ENCODE measurements around the gene OTOP2. TPM values are rescaled to one million over a fixed set of nuclear protein-coding genes. Genes with fewer than 3 reads are reported as not detected.

The OTOP2 gene
- total and polyA plus RNA-seq, 4 donors: 0.25 TPM; not detected in 3

- H3K4me3 ChIP-seq (ENCODE audit: low read length in 2 of 2): no peak overlapping the region
- ATAC-seq (ENCODE audit: low FRiP score): no peak
- H3K36me3 ChIP-seq (ENCODE audit: control insufficient read depth in 1 of 2, insufficient read depth in 2 of 2, low read length in 1 of 2): no peaks in the 10 kb centered on the region
- no peak for DNase-seq
- 67% methylated on average over 20 of the region's 20 CpGs for WGBS, 2 donors
- H3K4me1 ChIP-seq (ENCODE audit: control insufficient read depth in 1 of 2, insufficient read depth in 2 of 2, low read length in 2 of 2): no peaks in the 10 kb centered on the region
- H3K27ac ChIP-seq (ENCODE audit: low read depth in 1 of 2, low read length in 2 of 2): no peak overlapping the region
- intact Hi-C loops (cut with DNase I): no loop called here
- no peaks in the 10 kb centered on the region for H3K27me3 ChIP-seq (ENCODE audit: control insufficient read depth in 1 of 2, insufficient read depth in 2 of 2, low read length in 1 of 2)
- H3K9me3 ChIP-seq (ENCODE audit: control insufficient read depth, low read length): no peaks in the 10 kb centered on the region
Measured at GRCh38 chr17:74882517-74883240, 41.4 kb upstream of the OTOP2 start.

- H3K27me3 ChIP-seq (ENCODE audit: control insufficient read depth in 1 of 2, insufficient read depth in 2 of 2, low read length in 1 of 2): no peaks in the 10 kb centered on the region
- DNase-seq: no peak
- H3K36me3 ChIP-seq (ENCODE audit: control insufficient read depth in 1 of 2, insufficient read depth in 2 of 2, low read length in 1 of 2): no peaks in the 10 kb centered on the region
- H3K27ac ChIP-seq (ENCODE audit: low read depth in 1 of 2, low read length in 2 of 2): no peak overlapping the region
- intact Hi-C loops (cut with DNase I): no loop called here
- no peak for ATAC-seq (ENCODE audit: low FRiP score)
- no peak overlapping the region for H3K4me3 ChIP-seq (ENCODE audit: low read length in 2 of 2)
- no peaks in the 10 kb centered on the region for H3K9me3 ChIP-seq (ENCODE audit: control insufficient read depth, low read length)
- H3K4me1 ChIP-seq (ENCODE audit: control insufficient read depth in 1 of 2, insufficient read depth in 2 of 2, low read length in 2 of 2): no peaks in the 10 kb centered on the region
- WGBS, 2 donors: 64 to 68% methylated on average over 15 of the region's 15 CpGs
Measured at GRCh38 chr17:74883241-74883745, 40.8 kb upstream of the OTOP2 start.

- DNase-seq (no peak), ATAC-seq (ENCODE audit: low FRiP score) (no peak)
- WGBS, 2 donors: 53% methylated on average over 13 of the region's 13 CpGs
- no peaks in the 10 kb centered on the region for H3K4me1 ChIP-seq (ENCODE audit: control insufficient read depth in 1 of 2, insufficient read depth in 2 of 2, low read length in 2 of 2)
- H3K27me3 ChIP-seq (ENCODE audit: control insufficient read depth in 1 of 2, insufficient read depth in 2 of 2, low read length in 1 of 2): no peaks in the 10 kb centered on the region
- H3K9me3 ChIP-seq (ENCODE audit: control insufficient read depth, low read length): no peaks in the 10 kb centered on the region
- H3K4me3 ChIP-seq (ENCODE audit: low read length in 2 of 2): no peak overlapping the region
- H3K27ac ChIP-seq (ENCODE audit: low read depth in 1 of 2, low read length in 2 of 2): no peak overlapping the region
- intact Hi-C loops (cut with DNase I): no loop called here
- no peaks in the 10 kb centered on the region for H3K36me3 ChIP-seq (ENCODE audit: control insufficient read depth in 1 of 2, insufficient read depth in 2 of 2, low read length in 1 of 2)
Measured at GRCh38 chr17:74888469-74888868, 35.6 kb upstream of the OTOP2 start.

GRCh38 chr17:74890554-74890953 is 33.5 kb upstream of the OTOP2 start:
- no peaks in the 10 kb centered on the region for H3K36me3 ChIP-seq (ENCODE audit: control insufficient read depth in 1 of 2, insufficient read depth in 2 of 2, low read length in 1 of 2)
- H3K9me3 ChIP-seq (ENCODE audit: control insufficient read depth, low read length): no peaks in the 10 kb centered on the region
- no peaks in the 10 kb centered on the region for H3K4me1 ChIP-seq (ENCODE audit: control insufficient read depth in 1 of 2, insufficient read depth in 2 of 2, low read length in 2 of 2)
- 92% methylated on average over 7 of the region's 7 CpGs for WGBS, 2 donors
- H3K4me3 ChIP-seq (ENCODE audit: low read length in 2 of 2): no peak overlapping the region
- intact Hi-C loops (cut with DNase I): no loop called here
- no peak overlapping the region for H3K27ac ChIP-seq (ENCODE audit: low read depth in 1 of 2, low read length in 2 of 2)
- ATAC-seq (ENCODE audit: low FRiP score): no peak
- no peaks in the 10 kb centered on the region for H3K27me3 ChIP-seq (ENCODE audit: control insufficient read depth in 1 of 2, insufficient read depth in 2 of 2, low read length in 1 of 2)
- no peak for DNase-seq

- DNase-seq (no peak), ATAC-seq (ENCODE audit: low FRiP score) (no peak)
- H3K9me3 ChIP-seq (ENCODE audit: control insufficient read depth, low read length): no peaks in the 10 kb centered on the region
- no peak overlapping the region for H3K27ac ChIP-seq (ENCODE audit: low read depth in 1 of 2, low read length in 2 of 2)
- H3K4me1 ChIP-seq (ENCODE audit: control insufficient read depth in 1 of 2, insufficient read depth in 2 of 2, low read length in 2 of 2): no peaks in the 10 kb centered on the region
- H3K4me3 ChIP-seq (ENCODE audit: low read length in 2 of 2): no peak overlapping the region
- WGBS, 2 donors: 71 to 75% methylated on average over 20 of the region's 20 CpGs
- H3K27me3 ChIP-seq (ENCODE audit: control insufficient read depth in 1 of 2, insufficient read depth in 2 of 2, low read length in 1 of 2): no peaks in the 10 kb centered on the region
- intact Hi-C loops (cut with DNase I): no loop called here
- H3K36me3 ChIP-seq (ENCODE audit: control insufficient read depth in 1 of 2, insufficient read depth in 2 of 2, low read length in 1 of 2): no peaks in the 10 kb centered on the region
Measured at GRCh38 chr17:74892013-74892841, 31.8 kb upstream of the OTOP2 start.

GRCh38 chr17:74892974-74893911 is 30.8 kb upstream of the OTOP2 start, which contains the start of gene FADS6:
Gene FADS6, minus strand, starts transcription at chr17:74893633. Its CDS starts 38 bp downstream, at chr17:74893595.
- WGBS, 2 donors: 3% methylated on average over 75 to 86 of the region's 86 CpGs
- H3K9me3 ChIP-seq (ENCODE audit: control insufficient read depth, low read length): no peaks in the 10 kb centered on the region
- no peaks in the 10 kb centered on the region for H3K36me3 ChIP-seq (ENCODE audit: control insufficient read depth in 1 of 2, insufficient read depth in 2 of 2, low read length in 1 of 2)
- ATAC-seq (ENCODE audit: low FRiP score) (no peak), DNase-seq (no peak)
- no peaks in the 10 kb centered on the region for H3K4me1 ChIP-seq (ENCODE audit: control insufficient read depth in 1 of 2, insufficient read depth in 2 of 2, low read length in 2 of 2)
- no peak within 1 kb of the TSS for H3K4me3 ChIP-seq (ENCODE audit: low read length in 2 of 2)
- H3K27ac ChIP-seq (ENCODE audit: low read depth in 1 of 2, low read length in 2 of 2): no peak within 1 kb of the TSS
- H3K27me3 ChIP-seq (ENCODE audit: control insufficient read depth in 1 of 2, insufficient read depth in 2 of 2, low read length in 1 of 2): no peaks in the 10 kb centered on the region
- intact Hi-C loops (cut with DNase I): no loop called here

- intact Hi-C loops (cut with DNase I): no loop called here
- ATAC-seq (ENCODE audit: low FRiP score) (no peak), DNase-seq (no peak)
- 21 to 28% methylated on average over 22 of the region's 22 CpGs for WGBS, 2 donors
- Histone ChIP-seq H3K9me3 (ENCODE audit: control insufficient read depth, low read length) (no peaks in the 10 kb centered on the region), H3K4me1 (ENCODE audit: control insufficient read depth in 1 of 2, insufficient read depth in 2 of 2, low read length in 2 of 2) (no peaks in the 10 kb centered on the region), H3K36me3 (ENCODE audit: control insufficient read depth in 1 of 2, insufficient read depth in 2 of 2, low read length in 1 of 2) (no peaks in the 10 kb centered on the region), H3K27ac (ENCODE audit: low read depth in 1 of 2, low read length in 2 of 2) (no peak overlapping the region), H3K4me3 (ENCODE audit: low read length in 2 of 2) (no peak overlapping the region), H3K27me3 (ENCODE audit: control insufficient read depth in 1 of 2, insufficient read depth in 2 of 2, low read length in 1 of 2) (no peaks in the 10 kb centered on the region)
Measured at GRCh38 chr17:74893936-74894671, 30.0 kb upstream of the OTOP2 start.

Data from aorta (tissue), 5 donors.